Activated CD8-positive, alpha-beta memory T cell treated with anti-CD3 and anti-CD28 coated beads, Interleukin-2, amount 50 U/mL, for 4 hours (primary cell): ENCODE results near the gene WDR90.
A peak's percentile ranks its signal among the peaks of the same experiment; 100 is the strongest.

ENCODE experiments used
- DNase-seq: peaks from one replicate; pipeline ENCODE4 v3.0.0-alpha.2; 2020

The WDR90 gene

DNA sequence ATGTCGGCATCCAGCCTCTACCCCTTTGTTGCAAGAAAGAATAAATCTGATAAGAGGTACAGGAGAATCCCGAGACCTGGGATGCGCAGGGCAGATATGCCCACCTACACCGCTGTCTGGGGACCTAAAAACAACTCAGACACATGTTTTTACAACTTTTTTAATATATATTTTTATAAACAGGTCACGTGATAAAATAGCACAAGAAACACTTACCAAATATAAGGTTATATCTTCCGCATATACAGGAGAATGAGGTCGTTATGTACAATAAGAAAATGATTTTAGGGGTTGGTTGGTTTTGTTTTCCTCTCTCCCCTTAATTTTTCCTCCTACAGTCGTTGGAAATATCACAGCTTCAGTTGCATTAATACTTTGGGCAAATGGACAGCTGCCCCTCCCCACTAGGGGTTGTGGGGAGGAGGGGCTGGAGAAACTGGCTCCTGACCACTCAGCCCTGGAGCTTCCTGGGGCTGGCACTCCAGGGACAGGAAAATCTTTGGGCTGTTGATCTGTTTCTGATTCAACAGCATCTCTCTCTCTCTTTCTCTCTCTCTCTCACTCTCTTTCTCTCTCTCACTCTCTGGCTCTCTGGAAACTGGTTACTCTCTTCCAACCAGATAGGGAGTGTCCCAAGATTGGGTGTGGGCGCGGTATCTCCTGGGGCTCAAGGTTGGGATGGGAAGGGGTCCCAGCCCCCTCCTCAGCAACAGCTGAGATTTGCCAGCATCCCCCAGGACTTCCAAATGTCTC, 43.4 kb downstream of the WDR90 start:
- no peak for DNase-seq

DNA sequence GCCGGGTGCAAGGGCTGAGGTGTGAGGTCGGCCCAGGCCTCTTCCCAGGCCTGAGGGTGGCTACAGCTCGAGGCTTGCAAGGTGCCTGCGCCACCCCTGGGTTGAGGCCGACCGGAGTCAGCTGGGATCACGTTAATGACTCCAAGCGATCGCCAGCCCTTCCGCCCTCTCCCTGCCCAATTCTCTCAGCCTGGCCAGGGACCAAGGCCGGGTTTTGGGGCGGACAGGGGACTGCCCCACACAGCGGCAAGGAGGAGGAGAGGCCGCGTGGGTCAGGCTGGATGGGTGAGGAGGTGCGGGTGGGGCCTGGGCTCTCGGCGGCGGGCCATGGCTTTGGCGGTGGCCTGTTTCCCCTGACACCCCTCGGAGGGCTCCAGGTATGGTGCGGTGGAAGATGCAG, 44.2 kb downstream of the WDR90 start:
- no peak for DNase-seq

DNA sequence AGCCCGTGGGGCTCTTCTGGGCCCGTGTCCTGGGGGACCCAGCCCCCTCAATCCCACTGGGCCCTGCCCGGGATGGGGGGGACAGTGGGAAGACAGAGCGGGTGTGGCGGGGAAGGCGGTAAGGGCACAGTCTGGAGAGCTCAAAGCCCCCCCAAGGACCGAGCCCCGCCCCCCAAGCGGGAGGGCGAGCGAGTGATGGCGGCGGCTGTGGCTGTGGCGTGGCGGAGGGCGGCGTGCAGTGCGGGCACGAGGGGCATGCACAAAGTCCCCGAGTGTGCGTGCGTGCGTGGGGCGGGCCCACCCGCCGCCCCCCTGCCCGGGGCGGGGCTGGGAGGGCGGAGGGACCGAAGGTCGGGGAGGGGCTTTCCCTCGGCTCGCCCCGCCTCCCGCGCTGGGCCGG, 44.6 kb downstream of the WDR90 start:
- DNase-seq, result peak; percentile 64

DNA sequence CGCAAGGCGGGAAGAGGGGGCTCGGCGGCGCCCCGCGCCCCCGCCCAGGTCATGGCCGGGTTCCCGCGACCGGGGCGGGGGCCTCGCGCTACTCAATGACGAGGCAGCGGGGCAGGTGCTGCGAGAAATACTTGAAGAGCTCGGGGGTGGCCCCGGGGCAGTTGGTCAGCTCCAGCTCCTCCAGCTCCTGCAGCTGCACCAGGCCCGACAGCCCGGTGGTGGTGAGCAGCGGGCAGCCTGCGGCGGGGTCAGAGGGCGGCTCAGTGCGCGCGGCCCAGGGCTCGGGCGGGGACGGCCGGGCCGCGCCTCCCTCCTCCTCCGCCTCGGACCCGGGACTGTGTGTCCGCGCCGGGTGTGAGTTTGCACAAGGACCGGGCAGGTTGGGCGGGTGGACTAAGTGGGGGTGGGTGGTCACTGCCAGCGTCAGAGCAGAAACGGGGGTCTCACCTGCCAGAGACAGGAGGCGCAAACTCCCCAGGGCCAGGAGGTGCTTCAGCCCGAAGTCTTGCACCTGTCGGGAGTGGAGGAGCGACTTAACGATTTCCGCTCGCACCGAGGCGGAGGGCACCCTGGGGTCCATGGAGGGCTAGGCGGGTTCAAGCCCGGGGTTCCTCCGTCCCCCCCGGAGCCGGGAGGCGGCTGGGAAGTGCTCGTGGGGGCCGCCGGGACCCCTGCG, 45.2 kb downstream of the WDR90 start:
- DNase-seq, result no peak

DNA sequence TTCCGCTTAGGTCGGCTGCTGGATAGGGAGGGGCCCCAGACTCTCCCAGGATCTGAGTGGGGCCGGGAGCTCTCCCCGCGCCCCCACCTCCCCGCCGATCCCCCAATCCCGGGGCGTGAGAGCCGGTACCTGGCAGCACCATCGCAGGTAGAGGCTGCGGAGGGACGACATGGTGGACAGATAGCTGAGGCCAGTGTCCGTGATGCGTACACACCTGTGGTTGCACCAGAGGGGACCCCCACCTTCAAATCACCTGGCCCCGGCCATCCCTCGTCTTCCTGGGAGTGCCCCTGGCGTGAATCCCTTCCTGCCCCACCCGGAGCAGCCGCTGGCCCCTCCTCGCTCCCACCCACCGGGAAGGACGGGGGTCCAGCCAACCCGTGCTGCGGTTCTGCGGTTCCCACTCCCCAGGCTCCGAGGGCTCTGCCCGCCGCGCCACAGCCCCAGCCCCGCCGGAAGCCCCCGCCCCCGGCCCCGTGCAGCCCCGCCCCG, 45.7 kb downstream of the WDR90 start:
- no peak for DNase-seq

DNA sequence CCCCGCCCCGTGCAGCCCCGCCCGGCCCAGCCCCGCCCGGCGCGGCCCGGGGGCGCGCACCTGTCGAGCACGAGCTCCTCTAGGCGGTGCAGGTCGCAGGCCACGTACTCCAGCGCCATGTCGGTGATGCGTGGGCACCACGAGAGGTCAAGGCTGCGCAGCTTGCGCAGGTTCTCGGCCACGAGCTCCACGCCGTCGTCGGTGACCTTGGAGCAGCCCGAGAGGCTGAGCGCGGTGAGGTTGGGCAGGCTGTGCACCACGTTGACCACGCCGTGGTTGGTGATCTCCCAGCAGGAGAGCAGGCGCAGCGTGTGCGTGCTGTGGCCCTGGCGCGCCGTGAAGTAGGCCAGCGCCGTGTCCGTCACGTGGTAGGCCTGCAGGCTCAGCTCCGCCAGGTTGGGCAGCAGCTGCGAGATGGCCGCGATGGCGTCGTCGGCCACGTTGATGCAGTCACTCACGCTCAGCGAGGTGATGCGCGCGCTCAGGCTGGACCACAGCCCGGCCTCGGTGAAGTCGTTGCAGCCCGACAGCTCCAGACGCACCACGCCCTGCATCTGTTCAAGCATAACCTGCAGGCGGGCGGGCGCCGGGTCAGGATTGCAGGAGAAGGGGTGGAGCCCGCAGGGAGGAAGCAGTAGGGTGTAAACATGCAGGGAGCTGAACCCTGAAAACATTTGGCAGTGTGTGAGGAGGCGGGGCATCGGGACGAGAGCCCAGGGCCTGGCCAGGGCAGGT, 46.4 kb downstream of the WDR90 start:
- peak; percentile 70 for DNase-seq

DNA sequence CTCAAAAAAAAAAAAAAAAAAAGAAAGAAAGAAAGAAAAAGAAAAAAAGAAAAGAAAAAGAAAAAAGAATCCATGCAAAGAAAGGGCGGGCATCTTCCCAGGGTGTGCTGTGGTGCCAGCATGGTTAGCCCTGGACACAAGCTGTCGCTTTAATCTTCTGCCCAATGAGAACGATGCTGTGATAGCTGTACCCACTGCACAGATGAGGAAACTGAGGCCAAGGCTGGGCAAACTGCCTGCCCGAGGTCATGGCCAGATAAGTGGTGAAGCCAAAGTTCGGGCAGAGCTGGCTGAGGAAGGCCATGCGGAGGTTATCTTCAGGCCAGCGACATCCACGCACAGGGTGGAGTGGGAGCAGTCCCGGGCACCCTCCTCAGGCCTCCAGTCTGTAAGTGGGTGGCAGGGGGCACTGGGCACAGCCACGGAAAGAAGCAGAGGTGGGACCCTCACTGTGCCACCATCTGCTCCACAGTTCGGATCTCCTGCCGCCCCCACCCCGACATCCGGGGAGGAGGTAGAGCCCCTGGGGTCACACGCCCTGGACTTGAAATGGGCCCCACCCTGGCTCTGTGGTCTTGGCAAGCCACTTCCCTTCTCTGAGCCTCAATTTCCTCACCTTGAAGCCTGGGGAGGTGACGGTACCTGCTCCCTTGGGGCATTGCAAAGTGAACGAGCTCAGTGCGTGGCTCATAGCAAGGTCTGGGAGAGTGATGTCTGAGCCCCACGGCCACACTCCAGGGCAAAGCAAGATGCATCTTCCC, 49.9 kb downstream of the WDR90 start:
- DNase-seq, result no peak

DNA sequence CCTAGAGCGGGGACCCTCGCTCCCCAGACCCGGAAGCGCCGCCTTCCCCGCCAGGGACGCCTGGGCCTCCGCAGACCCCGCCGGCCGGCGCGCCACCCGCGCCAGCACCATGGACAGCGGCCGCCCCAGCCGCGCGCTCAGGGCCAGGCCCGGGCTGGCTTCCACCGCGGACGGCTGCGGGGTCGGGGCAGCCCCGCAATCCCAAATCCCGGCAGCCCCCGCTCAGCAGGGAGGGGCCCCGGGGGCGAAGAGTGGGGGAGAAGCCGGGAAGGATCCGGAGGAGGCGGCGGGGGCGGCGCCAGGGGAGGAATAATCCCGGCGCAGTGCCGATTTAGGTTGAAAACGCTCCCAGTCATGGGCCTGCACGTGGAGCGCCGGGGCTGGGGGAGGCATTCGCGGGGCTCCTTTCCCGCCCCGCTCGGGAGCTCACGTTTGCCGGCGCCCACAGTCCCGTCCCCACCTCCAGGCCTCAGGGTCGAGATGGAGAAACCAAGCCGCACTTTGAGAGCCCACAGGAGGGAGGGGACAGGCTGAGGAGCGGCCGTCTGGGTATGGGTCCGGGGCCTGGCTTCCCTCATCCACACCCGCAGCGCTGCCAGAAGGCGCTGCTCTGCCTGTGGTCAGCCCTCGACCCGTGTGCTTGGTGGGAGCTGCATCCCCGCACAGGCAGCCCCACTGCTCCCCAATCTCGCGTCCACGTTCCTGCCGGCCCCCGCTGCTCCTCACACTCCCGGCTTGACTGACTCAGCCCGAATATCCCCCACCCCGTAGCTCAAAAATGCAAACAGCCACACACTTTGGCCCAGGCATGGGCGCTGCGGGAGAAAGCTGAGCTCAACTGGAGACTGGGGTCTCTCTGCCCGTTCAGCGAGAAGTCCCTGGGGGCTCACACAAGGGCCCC, 51.8 kb downstream of the WDR90 start:
- DNase-seq, result peak; percentile 60

DNA sequence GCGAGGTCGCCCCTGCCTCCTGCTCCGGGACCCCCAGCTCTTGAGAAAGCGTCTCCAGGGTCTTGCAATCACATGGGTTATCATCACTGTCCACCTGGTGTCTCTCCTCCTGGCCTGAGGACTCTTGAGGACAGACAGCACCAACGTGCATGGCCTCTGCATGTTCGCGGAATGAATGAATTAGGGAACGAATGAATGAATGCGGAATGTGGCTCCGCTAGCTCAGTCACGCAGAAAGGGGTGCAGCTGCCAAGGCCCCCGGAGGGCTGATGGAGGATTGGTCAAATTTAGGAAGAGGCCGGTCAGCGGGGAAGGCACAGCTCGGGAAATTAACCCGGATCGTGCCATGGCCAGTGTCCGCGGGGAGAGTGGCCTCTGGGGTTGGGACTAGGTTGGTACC, 53.2 kb downstream of the WDR90 start:
- no peak for DNase-seq

DNA sequence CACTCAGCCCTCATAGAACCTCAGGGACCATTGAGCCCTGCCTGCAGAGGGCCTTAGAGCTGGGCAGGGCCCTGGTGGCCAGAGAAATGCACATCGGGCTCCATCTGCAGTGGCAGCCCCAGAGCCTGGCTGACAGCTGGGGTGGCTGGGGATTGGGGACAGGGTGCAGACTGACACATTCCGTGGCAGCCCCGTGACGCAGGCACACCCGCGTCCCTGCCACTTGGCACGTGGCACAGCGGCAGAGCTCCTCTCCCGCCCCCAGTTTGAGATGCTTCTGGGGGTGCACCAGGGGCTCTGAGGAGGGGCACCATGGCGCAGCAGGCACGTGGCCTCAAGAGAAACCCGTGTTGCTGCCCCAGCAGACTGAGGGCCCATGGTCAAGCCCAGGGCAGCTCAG, 54.2 kb downstream of the WDR90 start:
- no peak for DNase-seq

DNA sequence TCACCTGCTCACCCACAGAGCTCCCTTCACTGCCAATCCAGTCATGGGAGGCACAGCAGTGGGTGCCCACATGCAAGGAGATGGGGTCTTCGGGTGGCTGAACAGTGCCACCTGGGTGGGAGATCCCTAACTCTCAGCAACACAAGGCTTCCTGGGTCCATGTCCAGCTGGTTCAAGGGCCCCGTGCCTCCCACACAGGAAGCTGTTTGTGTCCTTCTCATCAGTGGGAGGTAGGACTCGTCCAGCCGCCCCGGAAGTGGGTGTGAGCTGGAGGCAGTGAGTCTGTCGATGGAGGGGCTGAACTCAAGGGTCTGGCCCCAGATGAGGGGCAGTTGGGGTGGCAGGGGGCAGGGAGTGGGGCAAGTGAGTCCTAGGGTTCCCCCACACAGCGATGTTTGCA, 54.9 kb downstream of the WDR90 start:
- no peak for DNase-seq

DNA sequence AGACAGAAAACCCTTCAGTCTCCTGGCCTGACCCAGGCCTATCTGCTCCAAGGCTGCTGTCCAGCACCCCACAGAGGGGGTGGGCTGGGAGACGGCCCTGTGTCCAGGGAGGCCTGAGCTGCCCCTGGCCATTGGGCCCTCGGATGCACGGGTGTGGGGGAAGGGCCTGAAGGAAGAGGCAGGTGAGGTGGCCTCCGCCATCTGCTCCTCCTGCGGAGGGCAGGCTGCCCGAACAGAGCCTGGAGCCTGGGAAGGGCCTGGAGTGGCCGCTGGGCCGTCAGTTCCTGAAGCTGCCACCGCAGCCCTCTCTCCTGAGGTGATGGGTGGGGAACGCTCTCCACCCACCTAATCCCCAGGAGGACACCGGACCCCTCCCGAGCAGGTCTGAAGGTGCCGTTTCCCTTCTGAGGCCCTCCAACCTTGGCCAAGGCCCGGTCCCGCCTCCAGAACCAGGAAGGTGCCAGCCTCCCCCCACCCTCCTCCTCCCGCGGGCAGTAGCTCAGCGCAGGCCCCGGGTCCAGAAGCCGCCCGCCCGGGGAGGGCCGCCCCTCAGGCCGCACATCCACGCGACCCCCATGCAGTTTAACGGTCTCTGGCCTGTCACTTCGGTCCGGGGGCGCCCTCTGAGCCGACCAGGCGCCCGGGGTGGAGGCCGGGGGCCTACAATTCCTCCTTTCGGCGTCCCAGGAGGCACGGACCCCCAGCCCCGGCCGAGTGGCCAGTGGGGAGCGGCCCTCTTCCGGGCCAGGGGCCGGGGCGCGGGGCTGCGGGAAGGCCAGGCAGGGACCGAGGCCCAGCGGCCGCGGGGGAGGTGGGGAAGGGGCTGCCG, 55.6 kb downstream of the WDR90 start:
- DNase-seq, result no peak

DNA sequence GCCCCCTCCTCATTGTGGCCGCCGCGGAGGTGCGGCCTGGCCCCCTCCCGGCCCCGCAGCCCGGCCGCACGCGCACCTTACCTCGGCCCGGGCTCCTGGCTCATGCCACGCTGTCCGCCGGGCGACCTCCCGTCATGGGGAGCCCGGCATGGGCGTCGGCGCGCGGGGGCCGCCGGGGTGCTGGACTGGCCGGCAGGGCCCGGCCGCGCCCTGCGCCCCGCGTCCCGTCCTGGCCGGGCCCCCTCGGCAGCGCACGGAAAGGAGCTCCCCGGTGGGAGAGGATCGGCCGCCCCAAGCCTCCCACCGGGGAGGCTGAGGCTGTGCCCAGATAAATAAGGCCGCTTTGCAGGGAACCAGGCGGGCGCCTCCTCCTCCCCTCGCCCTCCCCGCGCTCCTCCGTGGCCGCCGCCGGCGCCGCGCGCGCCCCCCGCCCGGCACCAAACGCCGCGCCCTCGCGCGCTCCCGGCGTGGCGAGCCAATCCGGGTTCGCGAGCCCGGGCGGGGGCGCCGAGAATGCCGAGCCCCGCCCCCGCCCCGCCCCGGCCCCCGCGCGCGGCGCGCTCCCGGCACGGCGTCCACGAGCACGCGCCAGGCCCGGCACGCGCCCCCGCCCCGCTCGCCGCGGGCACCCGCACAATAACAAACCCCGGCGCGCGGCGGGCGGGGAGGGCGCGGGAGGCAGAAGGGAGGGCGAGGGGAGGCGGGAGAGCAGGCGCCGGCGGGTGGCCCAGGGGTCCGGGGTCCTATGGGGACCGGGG, 56.4 kb downstream of the WDR90 start, which contains the start of gene FBXL16:
Gene FBXL16, minus strand, starts transcription at position 371 of the 758 bp plus-strand sequence. CDS start 8,396 bp downstream, outside the sequence.
- no peak for DNase-seq

DNA sequence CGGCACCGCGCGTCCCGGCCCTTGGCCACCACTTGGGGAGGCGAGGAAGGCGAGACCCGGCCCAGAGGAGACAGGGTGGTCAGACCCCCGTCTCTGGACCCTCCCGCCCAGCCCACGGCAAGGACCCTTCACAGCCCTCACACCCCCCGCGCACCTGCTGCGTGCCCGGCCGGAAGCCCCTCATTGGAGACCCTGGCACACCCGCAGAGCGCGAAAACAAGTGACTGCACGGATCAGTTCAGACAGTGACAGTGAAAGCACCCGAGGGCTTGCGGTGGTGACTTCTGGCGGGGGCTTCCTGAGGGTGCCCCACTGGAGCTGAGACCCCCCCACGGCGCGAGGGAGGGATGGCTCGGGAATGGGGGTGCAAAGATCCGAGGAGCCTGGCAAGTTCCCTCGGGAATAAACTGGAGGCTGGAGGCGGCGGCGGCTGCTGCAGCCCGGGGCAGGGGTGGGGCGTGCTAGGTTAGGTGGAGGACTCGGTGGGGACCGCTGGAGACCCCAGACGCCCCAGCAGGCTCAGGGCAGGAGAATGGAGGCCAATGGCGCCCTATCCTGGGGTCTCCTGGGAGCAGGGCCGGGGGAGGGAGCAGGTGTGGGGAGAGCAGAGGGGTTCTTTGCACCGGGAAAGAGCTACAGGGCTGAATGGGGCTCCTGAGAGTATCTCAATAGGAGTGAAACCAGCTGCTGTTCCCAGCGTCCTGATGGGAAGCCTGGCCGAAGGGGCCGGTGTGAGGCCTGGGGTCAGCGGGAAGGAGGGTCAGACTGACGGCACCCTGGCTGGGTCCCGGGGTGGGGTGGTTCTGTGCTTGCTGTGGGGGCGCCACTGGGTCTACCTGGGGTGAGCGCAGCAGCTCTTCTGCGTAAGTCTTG, 57.3 kb downstream of the WDR90 start:
- DNase-seq, result no peak

DNA sequence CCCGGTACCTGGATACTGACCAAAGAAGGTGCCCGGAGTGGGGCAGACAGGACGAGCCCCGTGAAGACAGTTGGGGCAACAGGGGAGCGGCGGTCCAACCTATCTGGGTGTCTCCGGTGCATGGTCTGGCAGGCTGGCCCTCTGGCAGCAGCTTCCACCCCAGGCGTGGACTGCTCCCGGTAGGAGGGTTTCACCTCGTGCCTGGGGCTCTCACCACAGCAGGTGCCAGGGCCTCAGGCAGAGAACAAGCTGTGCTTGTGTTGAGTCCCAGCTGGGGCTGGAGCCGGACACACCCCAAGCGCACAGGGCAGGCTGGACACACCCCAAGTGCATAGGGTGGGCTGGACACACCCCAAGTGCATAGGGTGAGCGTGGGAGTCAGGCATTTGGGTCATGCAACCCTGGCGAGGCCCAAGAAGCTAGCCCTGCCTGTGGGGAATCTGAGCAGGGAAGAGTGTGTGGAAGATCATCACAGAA, 57.9 kb downstream of the WDR90 start:
- DNase-seq, result no peak

DNA sequence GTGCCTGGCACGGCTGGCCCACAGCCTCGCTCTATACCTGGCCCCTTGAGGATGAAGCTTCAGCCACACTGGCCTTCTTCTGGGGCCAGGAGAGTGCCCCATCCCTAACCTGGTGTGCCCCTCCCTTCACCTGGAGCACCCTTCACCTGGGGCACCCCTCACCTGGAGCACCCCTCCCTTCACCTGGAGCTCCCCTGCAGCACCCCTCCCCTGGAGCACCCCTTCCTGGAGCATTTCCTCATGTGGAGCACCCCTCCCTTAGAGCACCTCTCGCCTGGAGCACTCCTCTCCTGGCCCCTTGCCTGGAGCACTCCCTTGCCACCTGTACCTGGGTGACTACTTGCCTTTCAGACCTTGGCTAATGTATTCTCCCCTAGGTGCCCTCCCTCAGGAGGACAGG, 58.9 kb downstream of the WDR90 start:
- DNase-seq, result no peak

DNA sequence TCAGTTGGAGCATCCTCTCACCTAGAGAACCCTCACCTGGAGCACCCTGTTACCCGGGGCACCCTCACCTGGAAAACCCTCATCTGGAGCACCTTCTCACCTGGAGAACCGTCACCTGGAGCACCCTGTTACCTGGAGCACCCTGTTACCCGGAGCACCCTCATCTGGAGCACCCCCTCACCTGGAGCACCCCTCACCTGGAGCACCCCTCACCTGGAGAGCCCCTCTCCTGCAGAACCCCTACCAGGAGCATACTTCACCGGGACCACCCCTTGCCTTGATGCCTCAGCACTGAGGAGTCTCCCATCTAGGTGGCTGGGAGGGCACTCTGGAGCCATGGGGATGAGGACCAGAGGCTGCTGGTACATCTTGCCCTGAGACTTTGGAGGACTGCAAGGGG, 59.8 kb downstream of the WDR90 start:
- DNase-seq, result no peak

DNA sequence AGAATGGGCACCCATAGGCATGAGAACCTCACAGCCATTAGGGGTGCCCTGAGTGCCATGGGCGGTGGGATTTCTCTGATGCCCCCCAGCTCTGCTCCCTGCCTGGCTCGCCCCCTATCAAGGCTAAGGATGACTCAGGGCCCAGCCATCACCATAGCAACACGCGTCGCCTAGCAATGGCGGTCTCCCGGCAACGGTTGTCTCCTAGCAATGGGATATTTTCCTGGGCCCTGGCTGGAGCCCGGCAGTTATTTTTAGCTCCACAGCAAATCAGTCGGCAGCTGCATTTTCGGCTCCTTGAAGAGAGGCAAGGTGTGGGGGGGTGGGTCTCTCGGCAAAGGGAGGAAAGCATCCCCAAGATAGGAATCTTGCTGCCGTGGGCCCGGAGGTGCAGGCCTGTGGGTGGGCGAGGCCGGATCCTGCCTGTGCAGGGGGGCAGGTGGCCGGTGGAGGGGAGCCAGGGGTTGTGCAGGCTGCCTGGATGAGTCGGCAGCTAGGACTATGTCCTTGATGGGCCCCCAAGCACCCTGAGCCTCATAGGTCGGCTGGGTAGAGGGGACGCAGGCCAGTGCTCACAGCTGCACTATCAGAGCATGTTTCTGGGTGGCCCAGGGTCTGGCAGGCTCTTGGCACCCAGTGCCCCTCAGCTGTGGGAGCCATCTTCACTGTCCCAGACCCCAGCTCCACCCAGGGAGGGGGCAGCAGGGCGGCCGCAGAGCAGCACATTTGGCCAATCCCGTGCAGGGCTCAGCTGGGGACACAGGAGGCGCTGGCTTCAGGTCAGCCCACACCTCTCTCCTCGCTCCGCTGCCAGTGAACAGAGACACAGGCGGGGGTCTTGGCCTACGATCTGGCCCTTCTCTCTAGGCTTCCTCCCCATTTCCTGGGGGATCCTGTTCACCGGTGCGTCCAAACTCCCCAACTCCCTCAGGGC, 60.7 kb downstream of the WDR90 start:
- no peak for DNase-seq
